CD4-positive, alpha-beta T cell treated with Interleukin-15 for 4 hours (primary cell): ENCODE results near the gene LTBP1.

Experiments
- DNase-seq: peaks from one replicate; pipeline ENCODE4 v3.0.0-alpha.2; 2020; ENCODE audit warnings: low spot score

Gene LTBP1

GRCh38 chr2:33313039-33313438, 366.3 kb downstream of the LTBP1 start:
- DNase-seq: no peak

GRCh38 chr2:33314541-33314940, 367.8 kb downstream of the LTBP1 start:
- no peak for DNase-seq

- DNase-seq: no peak
These were observed 369.6 kb downstream of the LTBP1 start for GRCh38 chr2:33316328-33316727.

- no peak for DNase-seq
These were observed 370.7 kb downstream of the LTBP1 start for GRCh38 chr2:33317369-33318007.

- no peak for DNase-seq
These were observed 371.7 kb downstream of the LTBP1 start for GRCh38 chr2:33318456-33318855.

GRCh38 chr2:33320573-33320972, 373.8 kb downstream of the LTBP1 start:
- no peak for DNase-seq

- DNase-seq: no peak
These were observed 374.6 kb downstream of the LTBP1 start for GRCh38 chr2:33321236-33321771.

- DNase-seq: no peak
These were observed 375.2 kb downstream of the LTBP1 start for GRCh38 chr2:33321876-33322483.

- no peak for DNase-seq
These were observed 375.9 kb downstream of the LTBP1 start for GRCh38 chr2:33322612-33323011.

- no peak for DNase-seq
These were observed 377.2 kb downstream of the LTBP1 start for GRCh38 chr2:33323957-33324356.

- DNase-seq: no peak
These were observed 379.3 kb downstream of the LTBP1 start for GRCh38 chr2:33326100-33326499.

- DNase-seq: no peak
These were observed 386.7 kb downstream of the LTBP1 start for GRCh38 chr2:33333433-33333832.

- no peak for DNase-seq
These were observed 387.3 kb downstream of the LTBP1 start for GRCh38 chr2:33334083-33334482.

- DNase-seq: no peak
These were observed 388.8 kb downstream of the LTBP1 start for GRCh38 chr2:33335516-33335915.

GRCh38 chr2:33336036-33336625, 389.4 kb downstream of the LTBP1 start:
- DNase-seq: no peak

- no peak for DNase-seq
These were observed 390.7 kb downstream of the LTBP1 start for GRCh38 chr2:33337385-33337960.

GRCh38 chr2:33337981-33338380, 391.2 kb downstream of the LTBP1 start:
- DNase-seq: no peak

- DNase-seq: no peak
These were observed 392.5 kb downstream of the LTBP1 start for GRCh38 chr2:33339269-33339668.

- DNase-seq: no peak
These were observed 393.5 kb downstream of the LTBP1 start for GRCh38 chr2:33340280-33340679.

- DNase-seq: no peak
These were observed 395.4 kb downstream of the LTBP1 start for GRCh38 chr2:33342171-33342570.

GRCh38 chr2:33342705-33343104, 396.0 kb downstream of the LTBP1 start:
- no peak for DNase-seq

GRCh38 chr2:33343387-33343895, 396.7 kb downstream of the LTBP1 start:
- no peak for DNase-seq

GRCh38 chr2:33344230-33344629, 397.5 kb downstream of the LTBP1 start:
- DNase-seq: no peak
